H1 (cell line): ENCODE measurements around the gene GPR18.

ENCODE experiments used
- BACH1 ChIP-seq: IDR thresholded peaks from 2 replicates; pipeline ENCODE4 v1.6.1; 2012; ENCODE audit warnings: low read length, improper control_type of control experiment
- CHD1 ChIP-seq: IDR thresholded peaks from 2 replicates; pipeline ENCODE4 v1.6.1; 2012; ENCODE audit warnings: low read depth, low read length, improper control_type of control experiment
- CHD2 ChIP-seq: IDR thresholded peaks from 2 replicates; pipeline ENCODE4 v1.6.1; 2012; ENCODE audit warnings: low read length, improper control_type of control experiment
- EZH2 ChIP-seq: fragments of 200-600 bp; sonication (generic); IDR thresholded peaks from 2 replicates; pipeline ENCODE4 v1.7.1; 2012; ENCODE audit warnings: low read depth, mild to moderate bottlenecking, moderate library complexity, low read length, inconsistent platforms; ENCODE audit not compliant: severe bottlenecking
- FOSL1 ChIP-seq: IDR thresholded peaks from 2 replicates; pipeline ENCODE4 v1.6.1; 2011; ENCODE audit warnings: mild to moderate bottlenecking, low read depth, low read length, moderate library complexity; ENCODE audit not compliant: insufficient read depth
- HDAC2 ChIP-seq, 2 experiments: fragments of 300-600 bp in 1 of 2; sonication (generic) in 1 of 2; IDR thresholded peaks; 2 replicates each; pipeline ENCODE4 v1.6.1; 2011 to 2012; ENCODE audit warnings: low read depth in 2 of 2, low read length in 2 of 2, mild to moderate bottlenecking in 2 of 2, moderate library complexity in 2 of 2, borderline replicate concordance in 1 of 2, inconsistent platforms in 1 of 2
- POLR2A ChIP-seq, 2 experiments: IDR thresholded peaks; 1 replicate in 1 of 2; 2 replicates in 1 of 2; pipeline ENCODE4 v1.6.1; 2011; ENCODE audit warnings: low read depth in 2 of 2, low read length in 2 of 2, mild to moderate bottlenecking in 2 of 2; ENCODE audit errors: control extremely low read depth in 1 of 2
- YY1 ChIP-seq: IDR thresholded peaks from 2 replicates; pipeline ENCODE4 v1.6.1; 2011; ENCODE audit warnings: low read depth, mild to moderate bottlenecking, low read length
- ZNF274 ChIP-seq: IDR thresholded peaks from 2 replicates; pipeline ENCODE4 v1.7.0; 2012; ENCODE audit warnings: low read length, borderline replicate concordance; ENCODE audit errors: extremely low read depth
- TF ChIP-seq, protein P1 (sequence below), 3 experiments: IDR thresholded peaks; 1 replicate in 2 of 3; 2 replicates in 1 of 3; pipeline versions ENCODE4 v1.5.1 to v1.6.1; 2011; ENCODE audit warnings: low read length in 3 of 3, mild to moderate bottlenecking in 3 of 3, inconsistent platforms in 2 of 3, low read depth in 1 of 3, moderate library complexity in 1 of 3; ENCODE audit not compliant: insufficient read depth in 1 of 3; ENCODE audit errors: control extremely low read depth in 1 of 3

DNA sequence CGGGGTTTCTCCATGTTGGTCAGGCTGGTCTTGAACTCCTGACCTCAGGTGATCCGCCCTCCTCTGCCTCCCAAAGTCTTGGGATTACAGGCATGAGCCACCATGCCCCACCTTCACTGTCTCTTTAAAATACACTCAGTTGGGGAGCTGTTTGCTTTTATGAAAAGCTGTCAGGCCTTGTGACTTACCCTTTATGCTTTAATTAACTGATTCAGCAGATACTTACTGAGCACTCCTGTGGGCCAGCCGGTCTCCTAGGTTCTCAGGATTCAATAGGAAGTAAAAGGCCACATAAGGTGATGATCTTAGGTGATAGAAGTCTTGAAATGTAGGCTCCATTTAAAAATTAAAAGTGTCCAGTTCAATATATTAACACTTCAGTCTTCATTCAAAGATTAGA lies 50.0 kb downstream of the GPR18 start:
- TF ChIP-seq, protein P1, sequence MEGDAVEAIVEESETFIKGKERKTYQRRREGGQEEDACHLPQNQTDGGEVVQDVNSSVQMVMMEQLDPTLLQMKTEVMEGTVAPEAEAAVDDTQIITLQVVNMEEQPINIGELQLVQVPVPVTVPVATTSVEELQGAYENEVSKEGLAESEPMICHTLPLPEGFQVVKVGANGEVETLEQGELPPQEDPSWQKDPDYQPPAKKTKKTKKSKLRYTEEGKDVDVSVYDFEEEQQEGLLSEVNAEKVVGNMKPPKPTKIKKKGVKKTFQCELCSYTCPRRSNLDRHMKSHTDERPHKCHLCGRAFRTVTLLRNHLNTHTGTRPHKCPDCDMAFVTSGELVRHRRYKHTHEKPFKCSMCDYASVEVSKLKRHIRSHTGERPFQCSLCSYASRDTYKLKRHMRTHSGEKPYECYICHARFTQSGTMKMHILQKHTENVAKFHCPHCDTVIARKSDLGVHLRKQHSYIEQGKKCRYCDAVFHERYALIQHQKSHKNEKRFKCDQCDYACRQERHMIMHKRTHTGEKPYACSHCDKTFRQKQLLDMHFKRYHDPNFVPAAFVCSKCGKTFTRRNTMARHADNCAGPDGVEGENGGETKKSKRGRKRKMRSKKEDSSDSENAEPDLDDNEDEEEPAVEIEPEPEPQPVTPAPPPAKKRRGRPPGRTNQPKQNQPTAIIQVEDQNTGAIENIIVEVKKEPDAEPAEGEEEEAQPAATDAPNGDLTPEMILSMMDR (IDR thresholded peaks at IDR 0.05; ENCODE audit: control extremely low read depth in 1 of 3, insufficient read depth in 1 of 3, low read depth in 1 of 3, low read length in 3 of 3): no peak
- TF ChIP-seq YY1 (no peak), POLR2A (IDR thresholded peaks at IDR 0.05; ENCODE audit: control extremely low read depth in 1 of 2, low read depth in 2 of 2, low read length in 2 of 2) (no peak), BACH1 (no peak), ZNF274 (no peak), CHD1 (no peak), EZH2 (no peak), FOSL1 (no peak), HDAC2 (IDR thresholded peaks at IDR 0.05; ENCODE audit: borderline replicate concordance in 1 of 2, low read depth in 2 of 2, low read length in 2 of 2) (no peak), CHD2 (no peak)
